Mesenchymal stem cell (in vitro differentiated cells and primary cell): ENCODE measurements around the gene PRXL2A.

ENCODE experiments used
- DNase-seq: peaks from one replicate; pipeline ENCODE4 v3.0.0-alpha.2; 2013
- H2AFZ ChIP-seq: one replicate; pipeline ENCODE4 v1.6.1; 2013; ENCODE audit warnings: low read depth, mild to moderate bottlenecking, control low read depth, inconsistent platforms, low read length, moderate library complexity
- H2AK5ac ChIP-seq: 2 replicates; pipeline ENCODE4 v1.6.1; 2013; ENCODE audit warnings: low read length, moderate library complexity, mild to moderate bottlenecking, inconsistent platforms; ENCODE audit not compliant: severe bottlenecking
- H2BK120ac ChIP-seq: one replicate; pipeline ENCODE4 v1.6.1; 2013; ENCODE audit warnings: low read depth, mild to moderate bottlenecking, inconsistent platforms, low read length, moderate library complexity
- H2BK12ac ChIP-seq, 2 experiments: one replicate each; pipeline ENCODE4 v1.6.1; 2013; ENCODE audit warnings: inconsistent platforms in 2 of 2, low read length in 2 of 2, mild to moderate bottlenecking in 2 of 2, moderate library complexity in 2 of 2, control low read depth in 1 of 2
- H2BK15ac ChIP-seq: one replicate; pipeline ENCODE4 v1.6.1; 2013; ENCODE audit warnings: mild to moderate bottlenecking, low read depth, inconsistent platforms; ENCODE audit not compliant: poor library complexity, severe bottlenecking
- H2BK5ac ChIP-seq: 2 replicates; pipeline ENCODE4 v1.6.1; 2013; ENCODE audit warnings: low read depth, mild to moderate bottlenecking, low read length, control low read depth, inconsistent platforms; ENCODE audit not compliant: poor library complexity, severe bottlenecking
- H3K14ac ChIP-seq, 2 experiments: one replicate each; pipeline ENCODE4 v1.6.1; 2013; ENCODE audit warnings: inconsistent platforms in 2 of 2, low read length in 2 of 2, control low read depth in 1 of 2, mild to moderate bottlenecking in 1 of 2, moderate library complexity in 1 of 2
- H3K18ac ChIP-seq, 2 experiments: one replicate each; pipeline ENCODE4 v1.6.1; 2013; ENCODE audit warnings: inconsistent platforms in 2 of 2, low read length in 2 of 2, control low read depth in 1 of 2, low read depth in 1 of 2, mild to moderate bottlenecking in 1 of 2
- H3K23ac ChIP-seq, 2 experiments: one replicate each; pipeline ENCODE4 v1.6.1; 2013; ENCODE audit warnings: inconsistent platforms in 2 of 2, low read length in 2 of 2, mild to moderate bottlenecking in 2 of 2, moderate library complexity in 2 of 2, control low read depth in 1 of 2
- H3K27ac ChIP-seq: 2 replicates; pipeline ENCODE4 v1.5.1; 2013; ENCODE audit warnings: mild to moderate bottlenecking, moderate library complexity, low read length, control low read depth, inconsistent platforms; ENCODE audit not compliant: poor library complexity, severe bottlenecking
- H3K27me3 ChIP-seq, 2 experiments: 2 replicates each; pipeline versions ENCODE4 v1.6.1 to v1.7.0; 2013; ENCODE audit warnings: low read length in 2 of 2, mild to moderate bottlenecking in 2 of 2, moderate library complexity in 2 of 2, control low read depth in 1 of 2, inconsistent platforms in 1 of 2; ENCODE audit not compliant: control insufficient read depth in 1 of 2, insufficient read depth in 1 of 2
- H3K36me3 ChIP-seq, 2 experiments: 2 replicates each; pipeline versions ENCODE4 v1.6.1 to v1.7.0; 2013; ENCODE audit warnings: low read length in 2 of 2, control low read depth in 1 of 2, inconsistent platforms in 1 of 2, low read depth in 1 of 2, mild to moderate bottlenecking in 1 of 2; ENCODE audit not compliant: insufficient read depth in 2 of 2, control insufficient read depth in 1 of 2
- H3K4ac ChIP-seq, 2 experiments: one replicate each; pipeline ENCODE4 v1.6.1; 2013; ENCODE audit warnings: inconsistent platforms in 2 of 2, low read length in 2 of 2, mild to moderate bottlenecking in 2 of 2, moderate library complexity in 2 of 2, control low read depth in 1 of 2, low read depth in 1 of 2
- H3K4me1 ChIP-seq: 2 replicates; pipeline ENCODE4 v1.6.1; 2013; ENCODE audit warnings: low read depth, low read length, control low read depth; ENCODE audit not compliant: control insufficient read depth, insufficient read depth
- H3K4me2 ChIP-seq: 2 replicates; pipeline ENCODE4 v1.6.1; 2013; ENCODE audit warnings: low read length, mild to moderate bottlenecking, inconsistent platforms; ENCODE audit not compliant: poor library complexity, severe bottlenecking
- H3K4me3 ChIP-seq, 2 experiments: 2 replicates each; pipeline versions ENCODE4 v1.5.1 to v1.7.0; 2013; ENCODE audit warnings: low read length in 2 of 2, mild to moderate bottlenecking in 2 of 2, control low read depth in 1 of 2, low read depth in 1 of 2; ENCODE audit not compliant: insufficient read depth in 1 of 2
- H3K79me1 ChIP-seq: replicated peaks from 2 replicates; pipeline ENCODE4 v1.6.1; 2013; ENCODE audit warnings: mild to moderate bottlenecking, control low read depth, low read length, inconsistent platforms; ENCODE audit not compliant: poor library complexity, severe bottlenecking
- H3K9ac ChIP-seq: 2 replicates; pipeline ENCODE4 v1.7.0; 2013; ENCODE audit warnings: mild to moderate bottlenecking, low read length, moderate library complexity
- H3K9me3 ChIP-seq: 2 replicates; pipeline ENCODE4 v1.7.0; 2013; ENCODE audit warnings: mild to moderate bottlenecking, low read length; ENCODE audit not compliant: control insufficient read depth
- H4K8ac ChIP-seq: one replicate; pipeline ENCODE4 v1.6.1; 2013; ENCODE audit warnings: inconsistent platforms, mild to moderate bottlenecking, low read length, moderate library complexity
- H4K91ac ChIP-seq: one replicate; pipeline ENCODE4 v1.6.1; 2013; ENCODE audit warnings: mild to moderate bottlenecking, low read length, inconsistent platforms
- WGBS: methylation state at CpG from one replicate; pipeline ENCODE4 v1.1.7; 2013; ENCODE audit warnings: mixed read lengths; 5-methylcytosine and 5-hydroxymethylcytosine counted together

PRXL2A gene

DNA sequence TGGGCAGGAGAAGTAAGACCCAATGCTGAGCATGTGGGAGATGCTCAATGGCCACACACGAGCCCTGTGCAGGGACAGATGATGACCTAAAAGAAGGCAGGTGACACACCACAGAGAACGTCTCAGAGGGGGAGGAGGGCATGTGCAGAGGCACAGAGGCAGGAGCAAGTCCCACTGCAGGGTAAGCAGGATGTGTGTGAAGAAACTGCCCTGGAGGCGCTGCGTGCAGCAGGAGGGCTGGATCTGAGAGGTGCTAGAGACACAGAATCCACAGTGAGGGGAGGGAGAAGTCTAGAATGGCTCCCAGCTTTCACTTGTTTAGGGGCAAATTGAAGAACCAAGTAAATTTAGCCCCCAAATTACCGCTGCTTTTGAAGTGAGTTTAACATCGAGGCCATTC is 36.9 kb upstream of the PRXL2A start:
- 75% methylated on average over 6 of the region's 6 CpGs for WGBS

DNA sequence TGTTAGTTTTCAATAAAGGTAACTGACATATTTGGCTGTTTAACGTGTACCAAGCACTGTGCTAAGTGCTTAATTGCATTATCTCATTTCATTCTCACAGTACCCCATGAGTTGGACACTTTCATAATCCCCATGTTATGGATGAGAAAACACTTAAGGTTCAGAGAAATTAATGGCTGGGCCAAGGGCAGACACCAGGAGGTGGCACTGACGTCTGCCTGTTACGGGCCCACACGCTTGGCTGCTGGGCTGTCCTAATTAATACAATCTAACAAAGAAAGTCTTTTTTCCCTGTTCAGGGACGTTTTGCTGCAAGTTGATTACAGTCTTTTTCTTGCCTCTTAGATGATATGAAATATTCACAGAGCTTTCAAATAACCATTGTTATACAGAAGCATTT is 35.7 kb upstream of the PRXL2A start:
- H4K91ac ChIP-seq: no peak overlapping the region
- H3K9ac ChIP-seq: no peak overlapping the region
- 80% methylated on average over 4 of the region's 5 CpGs for WGBS

More for the DNA sequence above, 36.9 kb upstream of the PRXL2A start:
- no peaks in the 10 kb centered on the region for H3K4me1 ChIP-seq
- no peak overlapping the region for H3K27ac ChIP-seq
- no peak overlapping the region for H4K8ac ChIP-seq
- no peak overlapping the region for H2BK120ac ChIP-seq
- peaks cover 0 to 4% of the 10 kb centered on the region in 2 experiments for H3K27me3 ChIP-seq
- no peak overlapping the region for H3K4me2 ChIP-seq
- no peak overlapping the region for H2BK12ac ChIP-seq
- no peak overlapping the region for H3K14ac ChIP-seq
- H4K91ac ChIP-seq: no peak overlapping the region
- no peak overlapping the region for H2AFZ ChIP-seq
- no peaks in the 10 kb centered on the region for H3K36me3 ChIP-seq
- H3K4ac ChIP-seq: no peak overlapping the region
- no peak overlapping the region for H3K23ac ChIP-seq
- DNase-seq: no peak
- no peak overlapping the region for H2BK15ac ChIP-seq
- peaks cover 24% of the 10 kb centered on the region for H3K9me3 ChIP-seq
- H2AK5ac ChIP-seq: no peak overlapping the region
- no peaks in the 10 kb centered on the region for H3K79me1 ChIP-seq
- no peak overlapping the region for H2BK5ac ChIP-seq
- H3K18ac ChIP-seq: no peak overlapping the region
- no peak overlapping the region for H3K4me3 ChIP-seq
- no peak overlapping the region for H3K9ac ChIP-seq

DNA sequence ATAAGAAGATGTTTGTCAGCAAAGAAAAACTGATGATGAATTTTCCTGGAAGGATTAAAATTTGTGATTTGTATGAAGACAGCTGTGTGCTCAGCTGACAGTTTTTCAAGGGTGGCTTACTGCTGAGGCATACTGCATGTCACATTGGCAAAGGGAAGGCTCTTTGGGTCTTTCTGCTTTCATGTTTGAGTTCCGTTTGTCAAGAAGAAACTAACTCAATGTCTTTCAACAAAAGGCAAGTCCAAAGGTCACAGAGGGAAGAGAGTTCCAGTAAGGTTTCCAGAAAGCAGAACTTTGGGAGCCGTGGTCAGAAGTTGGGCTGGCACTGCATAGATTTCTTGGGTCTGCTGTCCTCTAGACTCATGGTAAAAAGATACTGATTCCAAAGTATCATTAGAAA is 34.8 kb upstream of the PRXL2A start:
- no peak overlapping the region for H3K9ac ChIP-seq
- 100% methylated on average over 2 of the region's 2 CpGs for WGBS

More for the DNA sequence above, 35.7 kb upstream of the PRXL2A start:
- H2BK15ac ChIP-seq: no peak overlapping the region
- peaks cover 0 to 6% of the 10 kb centered on the region in 2 experiments for H3K27me3 ChIP-seq
- no peak overlapping the region for H3K4me2 ChIP-seq
- H2BK12ac ChIP-seq: no peak overlapping the region
- no peak overlapping the region for H3K18ac ChIP-seq
- H3K79me1 ChIP-seq: no peaks in the 10 kb centered on the region
- H3K14ac ChIP-seq: no peak overlapping the region
- H2AFZ ChIP-seq: no peak overlapping the region
- no peak for DNase-seq
- no peaks in the 10 kb centered on the region for H3K36me3 ChIP-seq
- no peak overlapping the region for H4K8ac ChIP-seq
- H3K4me1 ChIP-seq: no peaks in the 10 kb centered on the region
- H3K9me3 ChIP-seq: peaks cover 13% of the 10 kb centered on the region
- no peak overlapping the region for H2AK5ac ChIP-seq
- no peak overlapping the region for H3K4me3 ChIP-seq
- no peak overlapping the region for H3K23ac ChIP-seq
- no peak overlapping the region for H2BK120ac ChIP-seq
- no peak overlapping the region for H3K4ac ChIP-seq
- no peak overlapping the region for H2BK5ac ChIP-seq
- no peak overlapping the region for H3K27ac ChIP-seq

DNA sequence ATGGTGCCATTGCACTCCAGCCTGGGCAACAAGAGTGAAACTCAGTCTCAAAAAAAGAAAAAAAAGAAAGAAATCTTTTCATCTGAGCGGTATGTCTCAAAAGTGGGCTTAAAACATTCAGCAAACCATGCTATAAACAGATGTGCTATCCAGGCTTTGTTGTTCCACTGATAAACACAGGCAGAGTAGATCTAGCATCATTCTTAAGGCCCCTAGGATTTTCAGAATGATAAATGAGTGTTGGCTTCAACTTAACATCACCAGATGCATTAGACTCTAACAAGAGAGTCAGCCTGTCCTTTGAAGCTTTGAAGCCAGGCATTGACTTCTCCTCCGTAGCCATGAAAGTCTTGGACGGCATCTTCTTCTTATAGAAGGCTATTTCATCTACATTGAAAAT is 28.6 kb upstream of the PRXL2A start:
- Histone ChIP-seq H3K27me3 (peaks cover 5 to 14% of the 10 kb centered on the region in 2 experiments), H2BK5ac (no peak overlapping the region), H4K8ac (no peak overlapping the region), H3K23ac (no peak overlapping the region), H2BK120ac (no peak overlapping the region), H3K4me1 (no peaks in the 10 kb centered on the region), H3K9me3 (no peaks in the 10 kb centered on the region), H3K4ac (no peak overlapping the region), H3K4me3 (no peak overlapping the region), H3K36me3 (no peaks in the 10 kb centered on the region), H4K91ac (no peak overlapping the region), H3K79me1 (no peaks in the 10 kb centered on the region), H3K27ac (no peak overlapping the region), H2AK5ac (no peak overlapping the region), H3K9ac (no peak overlapping the region), H3K4me2 (no peak overlapping the region), H3K14ac (no peak overlapping the region), H2BK12ac (no peak overlapping the region), H2BK15ac (no peak overlapping the region), H2AFZ (no peak overlapping the region), H3K18ac (no peak overlapping the region)
- DNase-seq: no peak
- WGBS: 100% methylated on average over 1 of the region's 3 CpGs

More for the DNA sequence above, 34.8 kb upstream of the PRXL2A start:
- Histone ChIP-seq H3K4me3 (no peak overlapping the region), H3K14ac (no peak overlapping the region), H3K9me3 (peaks cover 4% of the 10 kb centered on the region), H2BK15ac (no peak overlapping the region), H3K27ac (no peak overlapping the region), H4K91ac (no peak overlapping the region), H2AFZ (no peak overlapping the region), H2AK5ac (no peak overlapping the region), H3K23ac (no peak overlapping the region), H2BK12ac (no peak overlapping the region), H3K18ac (no peak overlapping the region), H3K4me1 (no peaks in the 10 kb centered on the region), H4K8ac (no peak overlapping the region), H3K36me3 (no peaks in the 10 kb centered on the region), H3K4ac (no peak overlapping the region), H2BK5ac (no peak overlapping the region), H3K79me1 (no peaks in the 10 kb centered on the region), H3K4me2 (no peak overlapping the region), H2BK120ac (no peak overlapping the region), H3K27me3 (peaks cover 0 to 6% of the 10 kb centered on the region in 2 experiments)
- DNase-seq: no peak
